GM18505 (cell line): ENCODE results near the gene PACSIN1.
A peak's percentile ranks its signal among the peaks of the same experiment; 100 is the strongest.
"Not testable (repeated sequence)": the region's sequence is repeated elsewhere in the genome, so short reads cannot be mapped to it uniquely, and the experiment has no call there.

ENCODE experiments used
- ATAC-seq: cut with Tn5 transposase; IDR thresholded peaks from one replicate; pipeline ENCODE4 v1.9.1; 2021; ENCODE audit not compliant: unreplicated experiment
- POLR2A ChIP-seq: IDR thresholded peaks from 4 replicates; pipeline ENCODE4 v1.6.1; 2011; ENCODE audit warnings: borderline replicate concordance; ENCODE audit not compliant: insufficient read depth, insufficient read length; ENCODE audit errors: extremely low read depth

Gene PACSIN1

GRCh38 chr6:34484899-34485298, 19.0 kb downstream of the PACSIN1 start:
- TF ChIP-seq POLR2A, result no peak
- ATAC-seq, result peak; percentile 73

- ATAC-seq, result no peak
- TF ChIP-seq POLR2A, result no peak
Observed at GRCh38 chr6:34485321-34486060, 19.6 kb downstream of the PACSIN1 start.

- ATAC-seq, result no peak
- no peak for TF ChIP-seq POLR2A
Observed at GRCh38 chr6:34486106-34486740, 20.3 kb downstream of the PACSIN1 start.

GRCh38 chr6:34486886-34487285, 21.0 kb downstream of the PACSIN1 start:
- not testable (repeated sequence) for ATAC-seq

GRCh38 chr6:34487536-34487935, 21.7 kb downstream of the PACSIN1 start:
- no peak for TF ChIP-seq POLR2A
- no peak for ATAC-seq

- no peak for TF ChIP-seq POLR2A
- no peak for ATAC-seq
Observed at GRCh38 chr6:34489207-34489805, 23.4 kb downstream of the PACSIN1 start.

GRCh38 chr6:34490390-34491090, 24.7 kb downstream of the PACSIN1 start:
- TF ChIP-seq POLR2A, result no peak
- ATAC-seq, result no peak

GRCh38 chr6:34491091-34491430, 25.2 kb downstream of the PACSIN1 start:
- TF ChIP-seq POLR2A, result no peak
- ATAC-seq, result no peak

GRCh38 chr6:34493344-34493743, 27.5 kb downstream of the PACSIN1 start:
- TF ChIP-seq POLR2A, result no peak

GRCh38 chr6:34494973-34495372, 29.1 kb downstream of the PACSIN1 start:
- TF ChIP-seq POLR2A, result no peak
- no peak for ATAC-seq

More at GRCh38 chr6:34493344-34493743, 27.5 kb downstream of the PACSIN1 start:
- ATAC-seq, result no peak

GRCh38 chr6:34496103-34496685, 30.3 kb downstream of the PACSIN1 start:
- no peak for ATAC-seq
- no peak for TF ChIP-seq POLR2A

- TF ChIP-seq POLR2A, result no peak
- ATAC-seq, result no peak
Observed at GRCh38 chr6:34497411-34497810, 31.5 kb downstream of the PACSIN1 start.

GRCh38 chr6:34506718-34507117, 40.8 kb downstream of the PACSIN1 start:
- no peak for ATAC-seq
- TF ChIP-seq POLR2A, result no peak
